Heart left ventricle (tissue), 13 donors: Measurements from ENCODE around the gene RPL13.

Experiments used
- CTCF ChIP-seq, 12 donors: fragments of 200-600 bp; sonication (generic) in 4 of 12; IDR thresholded peaks; one replicate each; pipeline versions ENCODE4 v1.5.0 to v1.8.0; 2018 to 2022; ENCODE audit warnings: antibody characterized with exemption in 12 of 12, mild to moderate bottlenecking in 5 of 12
- POLR2A ChIP-seq, 2 donors: fragments of 450-650 bp; IDR thresholded peaks; one replicate each; pipeline ENCODE4 v1.6.1; 2017; ENCODE audit warnings: antibody characterized with exemption in 2 of 2, mild to moderate bottlenecking in 2 of 2, moderate library complexity in 2 of 2
- donor health status: ischemic (EF 13 %, LVEDD 7.1; RV severe dilation, severe dysfunction).
- donor health status: DM: no; HTN: yes; CAD: no.
- donor health status: DM: no; HTN: no; CAD: no.
- donor health status: ischemic (EF 25% LVEDD 6.9; RV normal size, moderate dysfunction).
- donor health status: ischemic (EF 25% LVEDD 5.7; RV mildly dilated, moderate dysfunction).
- donor health status: ischemic (EF 35%, LVEDD 5.7; RV mildly dilated, moderate dysfunction).
- donor health status: nonischemic (EF 11% LVEDD 7.7; RV severe dilation, severe dysfunction).
- donor health status: DM: yes; HTN: yes; CAD: no.
- donor health status: PGD.
- donor health status: ischemic (EF 29% LVEDD 5.4; RV normal size, mild dysfunction).
- donor health status: nonischemic (EF 23%, LVEDD 6.1; RV moderate dilation, normal function).

GRCh38 chr16:89512453-89512852, 48.0 kb upstream of the RPL13 start:
- TF ChIP-seq CTCF (IDR thresholded peaks at IDR 0.05) (no peak), POLR2A (IDR thresholded peaks at IDR 0.05) (no peak)
